K562 (cell line): Measurements from ENCODE around the gene FASN. TPM values are rescaled to one million over a fixed set of nuclear protein-coding genes. Genes with fewer than 3 reads are reported as not detected.

Experiments used
- ATAC-seq: fragments of 200-7000 bp; cut with Tn5 transposase; 3 replicates; pipeline ENCODE4 v1.9.1; 2020; ENCODE audit warnings: moderate library complexity
- BruUV-seq: library from RNA; stranded (reverse); fragments of 400-500 nt; replicated peaks from 2 replicates; lab custom pipeline; 2021; lab: Mats Ljungman, UMichigan
- CTCF ChIA-PET: fragments of 300-600 bp; formaldehyde crosslinking; extraction: SDS; loops from one replicate; lab custom pipeline; 2021; ENCODE audit warnings: low intra/inter-chr PET ratio; lab: Yijun Ruan, JAX
- POLR2A ChIA-PET: fragments of 300-600, 350-650 bp; sonication (Branson Sonifier 250); formaldehyde crosslinking; extraction: SDS; loops from one replicate; lab custom pipeline; 2021; ENCODE audit warnings: antibody characterized with exemption, inconsistent platforms; lab: Yijun Ruan, JAX
- DNase-seq, 4 experiments: peaks; one replicate each; pipeline versions ENCODE4 v3.0.0 to v3.0.0-alpha.2; 2011 to 2018; ENCODE audit warnings: low spot score in 3 of 4, mixed read lengths in 3 of 4; ENCODE audit errors: extremely low read depth in 1 of 4
- FAIRE-seq: peaks from 2 replicates; lab custom pipeline; 2011; peaks lifted over from hg19 to GRCh38; lab: Jason Lieb, UNC
- H2AFZ ChIP-seq: 2 replicates; pipeline ENCODE4 v1.6.0; 2011; ENCODE audit warnings: low read depth, low read length, control low read depth, inconsistent platforms
- H3K27ac ChIP-seq: fragments of 200-600 bp; 3 replicates; pipeline ENCODE4 v1.8.0; 2011; ENCODE audit warnings: low read depth, mild to moderate bottlenecking, control low read depth, inconsistent platforms, low read length, moderate library complexity, mixed read lengths; ENCODE audit errors: extremely low read depth
- H3K27me3 ChIP-seq, 2 experiments: fragments of 300-600 bp in 1 of 2; 2 replicates in 1 of 2; 3 replicates in 1 of 2; pipeline versions ENCODE4 v1.6.0 to v1.8.0; 2011; ENCODE audit warnings: inconsistent platforms in 2 of 2, low read length in 2 of 2, mild to moderate bottlenecking in 1 of 2, mixed read lengths in 1 of 2, moderate library complexity in 1 of 2; ENCODE audit not compliant: control insufficient read depth in 2 of 2, insufficient read depth in 2 of 2
- H3K36me3 ChIP-seq: fragments of 300-600 bp; 3 replicates; pipeline ENCODE4 v1.8.0; 2011; ENCODE audit warnings: mild to moderate bottlenecking, low read length, inconsistent platforms; ENCODE audit not compliant: control insufficient read depth, insufficient read depth
- H3K4me1 ChIP-seq, 2 experiments: fragments of 200-600 bp in 1 of 2; replicated peaks in 1 of 2; 2 replicates in 1 of 2; 3 replicates in 1 of 2; pipeline versions ENCODE4 v1.5.1 to v1.8.0; 2011; ENCODE audit warnings: inconsistent platforms in 2 of 2, low read length in 2 of 2, mild to moderate bottlenecking in 1 of 2, mixed read lengths in 1 of 2, moderate library complexity in 1 of 2; ENCODE audit not compliant: control insufficient read depth in 2 of 2, insufficient read depth in 2 of 2
- H3K4me2 ChIP-seq: 2 replicates; pipeline ENCODE4 v1.6.1; 2011; ENCODE audit warnings: low read length, control low read depth, inconsistent platforms, mixed read lengths; ENCODE audit not compliant: insufficient read depth
- H3K4me3 ChIP-seq: fragments of 200-600 bp; sonication (generic), shearing (Covaris generic); 2 replicates; pipeline ENCODE4 v1.5.1; 2016; ENCODE audit warnings: control low read depth, inconsistent platforms
- H3K79me2 ChIP-seq: fragments of 200-600 bp; 3 replicates; pipeline ENCODE4 v1.8.0; 2011; ENCODE audit warnings: low read length, inconsistent platforms; ENCODE audit not compliant: control insufficient read depth, insufficient read depth
- H3K9ac ChIP-seq, 2 experiments: 2 replicates each; pipeline versions ENCODE4 v1.6.0 to v1.6.1; 2011; ENCODE audit warnings: low read depth in 2 of 2, low read length in 2 of 2, control low read depth in 1 of 2, inconsistent platforms in 1 of 2, mild to moderate bottlenecking in 1 of 2, mixed read lengths in 1 of 2; ENCODE audit not compliant: insufficient read depth in 1 of 2
- H3K9me1 ChIP-seq: one replicate; pipeline ENCODE4 v1.6.0; 2011; ENCODE audit warnings: inconsistent platforms, mild to moderate bottlenecking, low read length, moderate library complexity; ENCODE audit not compliant: control insufficient read depth, insufficient read depth
- H3K9me3 ChIP-seq: replicated peaks from 2 replicates; pipeline ENCODE4 v1.5.1; 2011; ENCODE audit warnings: low read depth, low read length, inconsistent platforms; ENCODE audit not compliant: control insufficient read depth, insufficient read depth
- H4K20me1 ChIP-seq: replicated peaks from 2 replicates; pipeline ENCODE4 v1.6.1; 2011; ENCODE audit warnings: low read length, inconsistent platforms, mixed read lengths; ENCODE audit not compliant: control insufficient read depth, insufficient read depth
- ARHGAP35 ChIP-seq: fragments of 450-650 bp; IDR thresholded peaks from 2 replicates; pipeline ENCODE4 v1.6.1; 2018; ENCODE audit not compliant: partially characterized antibody
- CBFA2T2 ChIP-seq: fragments of 450-650 bp; conservative IDR thresholded peaks from 2 replicates; pipeline ENCODE4 v1.6.1; 2017; ENCODE audit warnings: mild to moderate bottlenecking
- EGR1 ChIP-seq: fragments of 450-650 bp; conservative IDR thresholded peaks from 2 replicates; pipeline ENCODE4 v1.6.1; 2017; ENCODE audit warnings: mild to moderate bottlenecking
- HNRNPK ChIP-seq: fragments of 200-400 bp; formaldehyde crosslinking; IDR thresholded peaks from one replicate; pipeline ENCODE4 v1.6.1; 2018; ENCODE audit warnings: mild to moderate bottlenecking, low read depth, low read length; ENCODE audit not compliant: poor library complexity, severe bottlenecking
- NCOA2 ChIP-seq, 2 experiments: fragments of 450-650 bp; IDR thresholded peaks; 2 replicates each; pipeline ENCODE4 v1.6.1; 2018; ENCODE audit warnings: mild to moderate bottlenecking in 2 of 2, moderate library complexity in 1 of 2; ENCODE audit not compliant: partially characterized antibody in 2 of 2
- NR3C1 ChIP-seq: sonication (generic); formaldehyde crosslinking; IDR thresholded peaks from 2 replicates; pipeline ENCODE4 v1.8.1; 2022; ENCODE audit warnings: missing genetic modification reagents
- POLR2H ChIP-seq: IDR thresholded peaks from 2 replicates; pipeline ENCODE4 v1.6.1; 2016; ENCODE audit warnings: missing genetic modification characterization, low read depth, mild to moderate bottlenecking, control low read depth, missing compliant biosample characterization, moderate library complexity
- RBFOX2 ChIP-seq: fragments of 200-400 bp; formaldehyde crosslinking; IDR thresholded peaks from 2 replicates; pipeline ENCODE4 v1.6.1; 2017; ENCODE audit warnings: low read depth, mild to moderate bottlenecking, low read length, moderate library complexity
- RBM17 ChIP-seq: fragments of 200-400 bp; formaldehyde crosslinking; IDR thresholded peaks from 2 replicates; pipeline ENCODE4 v1.6.1; 2017; ENCODE audit warnings: low read depth, mild to moderate bottlenecking, low read length, borderline replicate concordance
- SMARCE1 ChIP-seq: fragments of 450-650 bp; IDR thresholded peaks from 2 replicates; pipeline ENCODE4 v1.7.1; 2016; ENCODE audit warnings: mild to moderate bottlenecking
- TEAD1 ChIP-seq, 2 experiments: fragments of 450-650 bp in 1 of 2; sonication (generic) in 1 of 2; formaldehyde crosslinking; IDR thresholded peaks; 2 replicates each; pipeline versions ENCODE4 v1.4.0 to v1.8.0; 2020 to 2022; ENCODE audit warnings: mild to moderate bottlenecking in 2 of 2, missing genetic modification reagents in 1 of 2
- ZBTB17 ChIP-seq: fragments of 450-650 bp; formaldehyde crosslinking; IDR thresholded peaks from 2 replicates; pipeline ENCODE4 v1.4.0; 2020; ENCODE audit warnings: mild to moderate bottlenecking
- ZBTB34 ChIP-seq: fragments of 250-450 bp; sonication (Bioruptor Pico); IDR thresholded peaks from 2 replicates; pipeline ENCODE4 v1.8.0; 2021; ENCODE audit warnings: mild to moderate bottlenecking, moderate library complexity
- ZNF717 ChIP-seq: fragments of 250-450 bp; sonication (Bioruptor Pico); IDR thresholded peaks from 2 replicates; pipeline ENCODE4 v1.5.0; 2021
- WGBS: fragments of 100-300 bp; shearing (Covaris generic); methylation state at CpG from one replicate; pipeline ENCODE4 v1.1.6; 2016; ENCODE audit warnings: low coverage, mixed read lengths; ENCODE audit not compliant: insufficient coverage; ENCODE audit errors: missing lambda C conversion rate; 5-methylcytosine and 5-hydroxymethylcytosine counted together
- in situ Hi-C: fragments of 300-500 bp; cut with MboI; formaldehyde crosslinking; loops from 4 replicates; pipeline ENCODE4 v1.15.0; 2018; ENCODE audit warnings: inconsistent platforms, mixed read lengths
- intact Hi-C: fragments of 100-400 bp; cut with micrococcal nuclease; formaldehyde crosslinking; loops from 2 replicates; pipeline ENCODE4 v1.14.2; 2022
- polyA plus RNA-seq, 8 experiments: library from polyadenylated mRNA; depleted of rRNA in 4 of 8; stranded (reverse) in 5 of 8; unstranded in 3 of 8; fragments of >200 nt; fragmentation: Nextera tagmentation in 2 of 8; fragmentation: Illumina TruSeq in 1 of 8; extraction: Ambion mirVana in 2 of 8; extraction: Trizol in 1 of 8; gene quantifications; 2 replicates each; pipeline versions ENCODE4 v1.2.1 to v1.2.3, GENCODE V29; 2011 to 2014; ENCODE audit warnings: inconsistent platforms in 1 of 8, missing spikeins in 1 of 8
- total RNA-seq, 7 experiments: library from RNA; depleted of rRNA in 6 of 7; stranded (reverse); fragments of >200 nt in 6 of 7; fragmentation: Illumina TruSeq in 2 of 7; extraction: Trizol in 2 of 7; gene quantifications; 2 replicates each; pipeline versions ENCODE4 v1.2.1 to v1.2.3, GENCODE V29; 2011 to 2021; ENCODE audit warnings: low replicate concordance in 1 of 7

Gene FASN
- total and polyA plus RNA-seq, 9 of the 15 experiments (the other 6 are each of a cell fraction or from before 2014, with no cell fraction given): 0.15 to 663 (median 49.9) TPM

- no peaks in the 10 kb centered on the region for H3K9me3 ChIP-seq
- ChIA-PET CTCF (no interaction called here), POLR2A (interaction anchor here (0.6 kb wide), 1 partner anchor 10 kb away, joined by 3 read pairs; the partner anchor contains the start of gene DCXR)
- H3K27ac ChIP-seq: no peak overlapping the region
- WGBS: 91% methylated on average over 16 of the region's 25 CpGs
- H4K20me1 ChIP-seq: 0 out of 2 replicates have a peak, but pooled peaks cover 4% of the 10 kb centered on the region
- ATAC-seq (no peak), DNase-seq (peak in 1 of 4 experiments; percentile 11)
- intact Hi-C loops (no loop called here), in situ Hi-C loops (no loop called here)
- H3K4me1 ChIP-seq: peaks cover 6 to 72% of the 10 kb centered on the region in 2 experiments; a peak in 3 of 5 replicates
- no peak overlapping the region for H3K4me2 ChIP-seq
- peaks cover 24% of the 10 kb centered on the region for H3K79me2 ChIP-seq
- H3K27me3 ChIP-seq: no peaks in the 10 kb centered on the region
- peaks cover 39% of the 10 kb centered on the region; the same call in 2 of the 3 replicates for H3K36me3 ChIP-seq
- H3K9ac ChIP-seq: peak overlapping the region in 1 of 2 experiments; percentile 65; a peak in 2 of 4 replicates
- no peak for TF ChIP-seq ARHGAP35
- peak; percentile 17; the same call in 1 of the 2 replicates for TF ChIP-seq RBFOX2
- TF ChIP-seq, all 486 proteins: peak for 1
- no peak overlapping the region for H2AFZ ChIP-seq
- BruUV-seq: no TSS peak
- no peak for FAIRE-seq
- H3K9me1 ChIP-seq: peaks cover 2% of the 10 kb centered on the region
- no peak overlapping the region for H3K4me3 ChIP-seq
Observed at GRCh38 chr17:82047914-82048570, 50.0 kb downstream of the FASN start.

DNA sequence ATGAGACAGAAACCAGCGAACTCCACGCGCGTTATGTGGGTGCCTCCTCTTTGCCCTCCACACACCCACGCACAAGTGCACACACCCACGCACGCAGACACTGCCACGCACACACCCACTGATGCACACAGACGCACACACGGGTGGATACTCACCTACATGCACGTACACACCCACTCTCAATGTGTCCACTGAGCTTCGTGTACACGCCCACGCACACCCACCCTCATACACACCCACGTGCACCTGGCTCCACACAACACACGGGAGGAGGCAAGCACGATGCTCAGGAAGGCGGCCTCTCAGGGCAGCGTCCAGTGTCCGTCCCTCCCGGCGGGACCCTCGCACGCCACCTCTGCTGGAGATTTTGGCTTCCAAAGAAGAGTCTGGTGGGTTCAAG, 50.7 kb downstream of the FASN start:
- ATAC-seq: no peak
- Histone ChIP-seq H3K4me3 (no peak overlapping the region), H2AFZ (no peak overlapping the region), H3K27ac (no peak overlapping the region), H3K9me3 (no peaks in the 10 kb centered on the region), H3K4me1 (peaks cover 6 to 70% of the 10 kb centered on the region in 2 experiments; a peak in 3 of 5 replicates), H4K20me1 (0 out of 2 replicates have a peak, but pooled peaks cover 3% of the 10 kb centered on the region), H3K36me3 (peaks cover 36% of the 10 kb centered on the region; the same call in 2 of the 3 replicates), H3K27me3 (no peaks in the 10 kb centered on the region), H3K9me1 (peaks cover 2% of the 10 kb centered on the region), H3K79me2 (peaks cover 17% of the 10 kb centered on the region), H3K4me2 (no peak overlapping the region), H3K9ac (peak overlapping the region in 1 of 2 experiments; percentile 65; a peak in 2 of 4 replicates)
- CTCF ChIA-PET: no interaction called here
- BruUV-seq: no TSS peak
- intact Hi-C loops: no loop called here
- peak in 2 of 4 experiments; percentile 11 to 18 for DNase-seq
- in situ Hi-C loops: no loop called here
- WGBS: 84% methylated on average over 17 of the region's 24 CpGs
- POLR2A ChIA-PET: no interaction called here
- FAIRE-seq: no peak
- TF ChIP-seq NCOA2 (IDR thresholded peaks at IDR 0.05; ENCODE audit: partially characterized antibody in 2 of 2) (no peak), TEAD1 (CRISPR knock-in tag; IDR thresholded peaks at IDR 0.05) (no peak), NR3C1 (CRISPR knock-in tag) (no peak), EGR1 (peak; percentile 93), ZBTB34 (CRISPR knock-in tag) (no peak), ZBTB17 (CRISPR knock-in tag) (no peak), RBFOX2 (peak; percentile 60), HNRNPK (no peak), POLR2H (tag) (no peak), SMARCE1 (no peak), ZNF717 (CRISPR knock-in tag) (no peak), CBFA2T2 (no peak), RBM17 (no peak)
